ENCODE results near the gene FSTL4.

The FSTL4 gene

GRCh38 chr5:133266966-133267365 lies 345.4 kb downstream of the FSTL4 start:
- no peak for TF ChIP-seq EZH2 (IDR thresholded peaks at IDR 0.05; ENCODE audit: borderline replicate concordance, low read length)
- TF ChIP-seq, protein P1, sequence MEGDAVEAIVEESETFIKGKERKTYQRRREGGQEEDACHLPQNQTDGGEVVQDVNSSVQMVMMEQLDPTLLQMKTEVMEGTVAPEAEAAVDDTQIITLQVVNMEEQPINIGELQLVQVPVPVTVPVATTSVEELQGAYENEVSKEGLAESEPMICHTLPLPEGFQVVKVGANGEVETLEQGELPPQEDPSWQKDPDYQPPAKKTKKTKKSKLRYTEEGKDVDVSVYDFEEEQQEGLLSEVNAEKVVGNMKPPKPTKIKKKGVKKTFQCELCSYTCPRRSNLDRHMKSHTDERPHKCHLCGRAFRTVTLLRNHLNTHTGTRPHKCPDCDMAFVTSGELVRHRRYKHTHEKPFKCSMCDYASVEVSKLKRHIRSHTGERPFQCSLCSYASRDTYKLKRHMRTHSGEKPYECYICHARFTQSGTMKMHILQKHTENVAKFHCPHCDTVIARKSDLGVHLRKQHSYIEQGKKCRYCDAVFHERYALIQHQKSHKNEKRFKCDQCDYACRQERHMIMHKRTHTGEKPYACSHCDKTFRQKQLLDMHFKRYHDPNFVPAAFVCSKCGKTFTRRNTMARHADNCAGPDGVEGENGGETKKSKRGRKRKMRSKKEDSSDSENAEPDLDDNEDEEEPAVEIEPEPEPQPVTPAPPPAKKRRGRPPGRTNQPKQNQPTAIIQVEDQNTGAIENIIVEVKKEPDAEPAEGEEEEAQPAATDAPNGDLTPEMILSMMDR (IDR thresholded peaks at IDR 0.05; ENCODE audit: low read length) = no peak
- no peak overlapping the region for H3K27ac ChIP-seq (ENCODE audit: low read depth, low read length, poor library complexity, severe bottlenecking)
- H3K36me3 ChIP-seq (ENCODE audit: insufficient read depth, low read length) = no peaks in the 10 kb centered on the region

DNA sequence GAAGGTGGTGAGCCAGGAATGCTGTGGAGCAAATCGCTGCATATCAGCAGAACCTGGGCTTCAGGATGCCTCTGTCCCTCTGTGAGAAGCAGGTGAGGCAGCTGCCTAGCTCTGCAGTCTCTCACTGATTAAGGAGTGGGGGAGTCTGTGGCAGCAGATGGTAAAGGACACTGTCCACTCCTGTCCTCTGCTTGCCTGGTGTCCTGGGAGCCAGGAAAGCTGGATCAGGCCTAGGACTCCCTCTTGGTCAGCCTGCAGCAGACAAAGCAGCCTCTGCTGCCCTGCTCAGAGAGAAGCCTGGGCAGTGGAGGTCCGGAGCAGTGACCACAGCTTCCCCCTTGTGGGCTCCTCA lies 345.8 kb downstream of the FSTL4 start:
- no peak for TF ChIP-seq EZH2 (IDR thresholded peaks at IDR 0.05; ENCODE audit: borderline replicate concordance, low read length)
- TF ChIP-seq, protein P1 (IDR thresholded peaks at IDR 0.05; ENCODE audit: low read length) = no peak
- Histone ChIP-seq H3K9me2 (ENCODE audit: low read depth, low read length) (no peaks in the 10 kb centered on the region), H2AFZ (ENCODE audit: low read length) (no peak overlapping the region), H3K4me1 (ENCODE audit: insufficient read depth, low read length, severe bottlenecking) (no peaks in the 10 kb centered on the region), H3K4me2 (ENCODE audit: low read length) (no peak overlapping the region), H3K4me3 (ENCODE audit: low read depth, low read length, poor library complexity, severe bottlenecking) (no peak overlapping the region), H3F3A (ENCODE audit: insufficient read depth, low read length) (no peaks in the 10 kb centered on the region), H3K27ac (ENCODE audit: low read depth, low read length, poor library complexity, severe bottlenecking) (no peak overlapping the region), H3K79me2 (ENCODE audit: insufficient read depth, low read length) (no peaks in the 10 kb centered on the region), H3K27me3 (ENCODE audit: insufficient read depth, low read length) (peaks cover 3% of the 10 kb centered on the region; the same call in 1 of the 2 replicates), H3K9me3 (ENCODE audit: low read length) (no peaks in the 10 kb centered on the region), H3K36me3 (ENCODE audit: insufficient read depth, low read length) (no peaks in the 10 kb centered on the region), H4K20me1 (ENCODE audit: insufficient read depth, low read length) (no peaks in the 10 kb centered on the region), H3K9ac (ENCODE audit: low read length) (no peak overlapping the region)

More at GRCh38 chr5:133266966-133267365, 345.4 kb downstream of the FSTL4 start:
- Histone ChIP-seq H3K9me2 (ENCODE audit: low read depth, low read length) (no peaks in the 10 kb centered on the region), H3K4me3 (ENCODE audit: low read depth, low read length, poor library complexity, severe bottlenecking) (no peak overlapping the region), H3K4me1 (ENCODE audit: insufficient read depth, low read length, severe bottlenecking) (no peaks in the 10 kb centered on the region), H3F3A (ENCODE audit: insufficient read depth, low read length) (no peaks in the 10 kb centered on the region), H3K9ac (ENCODE audit: low read length) (no peak overlapping the region), H4K20me1 (ENCODE audit: insufficient read depth, low read length) (no peaks in the 10 kb centered on the region), H2AFZ (ENCODE audit: low read length) (no peak overlapping the region), H3K27me3 (ENCODE audit: insufficient read depth, low read length) (peaks cover 3% of the 10 kb centered on the region; the same call in 1 of the 2 replicates), H3K79me2 (ENCODE audit: insufficient read depth, low read length) (no peaks in the 10 kb centered on the region), H3K9me3 (ENCODE audit: low read length) (no peaks in the 10 kb centered on the region), H3K4me2 (ENCODE audit: low read length) (no peak overlapping the region)

DNA sequence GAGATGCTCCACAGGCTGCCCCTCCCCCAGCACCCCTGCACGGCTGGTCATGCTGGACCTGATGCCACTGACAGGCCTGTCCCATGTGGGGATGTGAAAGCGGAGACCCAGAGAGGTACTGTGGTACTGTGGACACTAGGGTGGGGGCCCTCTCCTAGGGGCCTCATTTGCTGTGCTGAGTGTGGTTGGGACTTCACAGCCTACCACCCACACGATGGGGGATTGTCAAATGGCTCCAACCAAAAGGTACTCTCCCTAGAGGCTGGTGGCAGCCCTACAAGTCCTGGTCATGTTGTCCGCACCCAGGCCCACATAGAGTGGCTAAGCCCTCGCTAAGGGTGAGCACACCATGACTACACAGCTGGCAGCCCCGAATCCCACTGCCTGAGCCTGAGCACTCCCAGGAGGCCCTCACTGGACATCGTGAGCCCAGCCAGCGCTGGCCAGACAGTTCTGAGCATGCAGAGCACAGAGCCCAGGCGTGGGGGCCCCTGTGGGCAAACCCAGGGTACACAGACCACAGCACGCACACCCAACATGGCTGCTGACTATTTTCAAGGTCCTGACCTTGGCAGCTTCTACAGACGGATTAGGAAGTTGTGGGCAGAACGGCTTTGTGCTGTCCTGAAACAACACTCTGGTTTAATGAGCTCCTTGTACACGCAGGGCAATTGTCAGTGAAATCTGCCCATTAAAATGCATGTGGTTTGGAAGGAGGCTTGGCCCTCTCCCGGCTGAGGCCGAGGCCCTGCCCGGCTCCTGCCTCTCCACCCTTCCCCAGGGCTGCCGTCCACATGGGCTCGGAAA lies 346.4 kb downstream of the FSTL4 start:
- H3K9ac ChIP-seq (ENCODE audit: low read length) = no peak overlapping the region
- no peaks in the 10 kb centered on the region for H3F3A ChIP-seq (ENCODE audit: insufficient read depth, low read length)
- no peak for TF ChIP-seq EZH2 (IDR thresholded peaks at IDR 0.05; ENCODE audit: borderline replicate concordance, low read length)
- TF ChIP-seq, protein P1 (IDR thresholded peaks at IDR 0.05; ENCODE audit: low read length) = no peak
- no peaks in the 10 kb centered on the region for H3K4me1 ChIP-seq (ENCODE audit: insufficient read depth, low read length, severe bottlenecking)
- no peak overlapping the region for H3K4me2 ChIP-seq (ENCODE audit: low read length)
- H3K27ac ChIP-seq (ENCODE audit: low read depth, low read length, poor library complexity, severe bottlenecking) = no peak overlapping the region
- 0 out of 2 replicates have a peak, but pooled peaks cover 3% of the 10 kb centered on the region for H3K27me3 ChIP-seq (ENCODE audit: insufficient read depth, low read length)
- no peaks in the 10 kb centered on the region for H3K9me2 ChIP-seq (ENCODE audit: low read depth, low read length)
- H3K79me2 ChIP-seq (ENCODE audit: insufficient read depth, low read length) = no peaks in the 10 kb centered on the region
- H3K4me3 ChIP-seq (ENCODE audit: low read depth, low read length, poor library complexity, severe bottlenecking) = no peak overlapping the region
- no peak overlapping the region for H2AFZ ChIP-seq (ENCODE audit: low read length)
- H3K36me3 ChIP-seq (ENCODE audit: insufficient read depth, low read length) = no peaks in the 10 kb centered on the region
- H4K20me1 ChIP-seq (ENCODE audit: insufficient read depth, low read length) = no peaks in the 10 kb centered on the region
- H3K9me3 ChIP-seq (ENCODE audit: low read length) = no peaks in the 10 kb centered on the region
